ENCODE data around the gene C1QL3.

Gene C1QL3

GRCh38 chr10:16521311-16522016 lies at the start of gene C1QL3:
Gene C1QL3 (minus strand): TSS chr10:16521879. CDS start chr10:16521065, 814 bp downstream.
- peak in 31 of 56 donors; percentile 3 to 67 (median 32) for DNase-seq

- DNase-seq, result no peak
Observed at GRCh38 chr10:16570731-16571130, 49.1 kb upstream of the C1QL3 start.

- DNase-seq, result no peak
Observed at GRCh38 chr10:16566202-16566805, 44.6 kb upstream of the C1QL3 start.

GRCh38 chr10:16565604-16566003 lies 43.9 kb upstream of the C1QL3 start:
- no peak for DNase-seq

- DNase-seq, result no peak
Observed at GRCh38 chr10:16562891-16563290, 41.2 kb upstream of the C1QL3 start.

GRCh38 chr10:16559236-16559773 lies 37.6 kb upstream of the C1QL3 start:
- DNase-seq, result no peak

GRCh38 chr10:16547973-16548372 lies 26.3 kb upstream of the C1QL3 start:
- DNase-seq, result no peak

- DNase-seq, result peak in 1 of 56 donors; percentile 4
Observed at GRCh38 chr10:16545116-16545736, 23.5 kb upstream of the C1QL3 start.

- no peak for DNase-seq
Observed at GRCh38 chr10:16544591-16544990, 22.9 kb upstream of the C1QL3 start.

GRCh38 chr10:16544099-16544498 lies 22.4 kb upstream of the C1QL3 start:
- DNase-seq, result no peak

GRCh38 chr10:16536155-16536554 lies 14.5 kb upstream of the C1QL3 start:
- no peak for DNase-seq

- no peak for DNase-seq
Observed at GRCh38 chr10:16529853-16530252, 8.2 kb upstream of the C1QL3 start.

GRCh38 chr10:16527452-16527851 lies 5.8 kb upstream of the C1QL3 start:
- no peak for DNase-seq

GRCh38 chr10:16520900-16521299 lies 779 bp downstream of the C1QL3 start:
- peak in 4 of 56 donors; percentile 5 to 25 (median 12) for DNase-seq

GRCh38 chr10:16519908-16520861 lies 1.5 kb downstream of the C1QL3 start:
- peak in 2 of 56 donors; percentile 1 to 14 for DNase-seq

- peak in 1 of 56 donors; percentile 1 for DNase-seq
Observed at GRCh38 chr10:16519250-16519907, 2.3 kb downstream of the C1QL3 start.

- no peak for DNase-seq
Observed at GRCh38 chr10:16518822-16519221, 2.9 kb downstream of the C1QL3 start.

GRCh38 chr10:16510843-16511242 lies 10.8 kb downstream of the C1QL3 start:
- DNase-seq, result no peak

- DNase-seq, result no peak
Observed at GRCh38 chr10:16509996-16510395, 11.7 kb downstream of the C1QL3 start.

- no peak for DNase-seq
Observed at GRCh38 chr10:16505161-16505560, 16.5 kb downstream of the C1QL3 start.

- no peak for DNase-seq
Observed at GRCh38 chr10:16497911-16498310, 23.8 kb downstream of the C1QL3 start.

Data from amygdala (tissue), 56 donors.